ENCODE measurements around the gene CACNB3.

DNA sequence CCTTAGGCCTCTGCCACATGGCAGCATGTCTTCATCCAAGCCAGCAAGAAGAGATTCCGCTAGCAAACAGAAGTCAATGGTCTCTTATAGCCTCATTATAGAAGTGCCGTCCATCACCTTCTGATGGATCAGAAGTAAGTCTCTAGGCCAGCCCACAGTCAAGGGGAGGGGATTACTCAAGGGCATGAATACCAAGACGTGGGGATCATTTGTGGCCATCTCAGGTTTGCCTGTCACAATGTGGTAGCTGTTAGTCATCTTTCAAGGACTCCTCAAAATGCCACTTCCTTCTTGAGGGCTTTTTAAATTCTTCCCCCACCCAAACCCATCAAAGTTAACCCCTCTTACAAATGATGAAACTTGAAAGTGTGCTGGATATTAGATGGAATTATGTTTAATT lies 21.3 kb upstream of the CACNB3 start:
- TF ChIP-seq, protein P1, sequence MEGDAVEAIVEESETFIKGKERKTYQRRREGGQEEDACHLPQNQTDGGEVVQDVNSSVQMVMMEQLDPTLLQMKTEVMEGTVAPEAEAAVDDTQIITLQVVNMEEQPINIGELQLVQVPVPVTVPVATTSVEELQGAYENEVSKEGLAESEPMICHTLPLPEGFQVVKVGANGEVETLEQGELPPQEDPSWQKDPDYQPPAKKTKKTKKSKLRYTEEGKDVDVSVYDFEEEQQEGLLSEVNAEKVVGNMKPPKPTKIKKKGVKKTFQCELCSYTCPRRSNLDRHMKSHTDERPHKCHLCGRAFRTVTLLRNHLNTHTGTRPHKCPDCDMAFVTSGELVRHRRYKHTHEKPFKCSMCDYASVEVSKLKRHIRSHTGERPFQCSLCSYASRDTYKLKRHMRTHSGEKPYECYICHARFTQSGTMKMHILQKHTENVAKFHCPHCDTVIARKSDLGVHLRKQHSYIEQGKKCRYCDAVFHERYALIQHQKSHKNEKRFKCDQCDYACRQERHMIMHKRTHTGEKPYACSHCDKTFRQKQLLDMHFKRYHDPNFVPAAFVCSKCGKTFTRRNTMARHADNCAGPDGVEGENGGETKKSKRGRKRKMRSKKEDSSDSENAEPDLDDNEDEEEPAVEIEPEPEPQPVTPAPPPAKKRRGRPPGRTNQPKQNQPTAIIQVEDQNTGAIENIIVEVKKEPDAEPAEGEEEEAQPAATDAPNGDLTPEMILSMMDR (IDR thresholded peaks at IDR 0.05; ENCODE audit: low read depth, low read length) = no peak
- no peak for TF ChIP-seq EZH2phosphoT487 (IDR thresholded peaks at IDR 0.05; ENCODE audit: low read depth)

All from OCI-LY3 (cell line).